Psoas muscle (tissue), 8 donors: ENCODE data around the gene SLC22A23. TPM values are rescaled to one million over a fixed set of nuclear protein-coding genes. Genes with fewer than 3 reads are reported as not detected.

ENCODE experiments used
- ATAC-seq, 4 donors: fragments of 200-7000 bp; cut with Tn5 transposase; one replicate each; pipeline ENCODE4 v1.9.1; 2020; ENCODE audit warnings: moderate library complexity in 3 of 4, mild to moderate bottlenecking in 2 of 4
- DNase-seq, 2 donors: peaks; one replicate each; pipeline ENCODE4 v3.0.0-alpha.2; 2020
- H3K27ac ChIP-seq: fragments of 200-600 bp; one replicate; pipeline ENCODE4 v1.8.0; 2022
- H3K27me3 ChIP-seq, 3 donors: fragments of 200-600 bp in 1 of 3; one replicate each; pipeline versions ENCODE4 v1.6.1 to v1.8.0; 2013 to 2022; ENCODE audit warnings: low read length in 2 of 3, mild to moderate bottlenecking in 2 of 3, moderate library complexity in 1 of 3; ENCODE audit not compliant: insufficient read depth in 3 of 3
- H3K36me3 ChIP-seq, 2 donors: fragments of 200-600 bp in 1 of 2; one replicate each; pipeline versions ENCODE4 v1.6.1 to v1.8.0; 2013 to 2022; ENCODE audit warnings: low read depth in 1 of 2, mild to moderate bottlenecking in 1 of 2, moderate library complexity in 1 of 2; ENCODE audit not compliant: insufficient read depth in 1 of 2
- H3K4me1 ChIP-seq: fragments of 200-600 bp; one replicate; pipeline ENCODE4 v1.8.0; 2022
- H3K4me3 ChIP-seq: fragments of 200-600 bp; one replicate; pipeline ENCODE4 v1.8.0; 2022; ENCODE audit warnings: mild to moderate bottlenecking
- H3K9me3 ChIP-seq: fragments of 200-600 bp; one replicate; pipeline ENCODE4 v1.8.0; 2022
- CTCF ChIP-seq: fragments of 200-600 bp; IDR thresholded peaks from one replicate; pipeline ENCODE4 v1.8.0; 2022; ENCODE audit warnings: antibody characterized with exemption
- WGBS, 3 donors: extraction: QIAGEN DNeasy Blood & Tissue Kit; methylation state at CpG; one replicate each; pipeline versions ENCODE4 v1.1.6 to v1.1.7; 2013; 5-methylcytosine and 5-hydroxymethylcytosine counted together
- intact Hi-C, 2 donors: fragments of 100-400 bp; cut with DNase I; formaldehyde crosslinking; loops; one replicate each; pipeline versions ENCODE4 v1.11.0 to v1.14.2; 2022
- polyA plus RNA-seq, 3 donors: library from polyadenylated mRNA; stranded (reverse); fragments of 200-250 nt; gene quantifications; one replicate each; pipeline ENCODE4 v1.2.3, GENCODE V29; 2013
- total RNA-seq, 4 donors: library from RNA; stranded (reverse); fragmentation: NEBNext Ultra II Directional in 2 of 4; extraction: Animal tissue kit (Norgen Biotek cat#: 25700) in 2 of 4; gene quantifications; one replicate each; pipeline versions ENCODE4 v1.2.1 to v1.2.4, GENCODE V29; 2021 to 2023
- donor health status: healthy with polysubstance abuse.
- donor health status: DM: no; HTN: no; CAD: no; lungs with moderate emphysema.
- donor health status: Bipolar disorder and iron deficiency.
- donor health status: healthy.
- donor health status: DM: yes; HTN: yes; CAD: no.
- donor health status: DM: no; HTN: no; CAD: no.
- donor health status: DM: no; HTN: no; CAD: no.
- donor health status: DM: yes; HTN: yes; CAD: no.

Gene SLC22A23
- total and polyA plus RNA-seq, 7 donors = 4.6 to 13.7 (median 8.7) TPM

GRCh38 chr6:3372912-3373554 lies 83.8 kb downstream of the SLC22A23 start:
- Histone ChIP-seq H3K36me3 (no peaks in the 10 kb centered on the region), H3K9me3 (no peaks in the 10 kb centered on the region), H3K4me1 (peaks cover 7% of the 10 kb centered on the region), H3K27ac (no peak overlapping the region), H3K27me3 (no peaks in the 10 kb centered on the region), H3K4me3 (no peak overlapping the region)
- no peak for TF ChIP-seq CTCF
- no peak for ATAC-seq
- 66 to 69% (median 68%) methylated on average over 6 of the region's 6 CpGs for WGBS, 3 donors
- no peak for DNase-seq
- intact Hi-C loops = loop anchor here in 1 of 2 donors (5.0 kb wide), 1 partner anchor 34 kb away; no protein-coding TSS in a partner anchor

GRCh38 chr6:3372184-3372846 lies 84.5 kb downstream of the SLC22A23 start:
- no peak for DNase-seq
- intact Hi-C loops = loop anchor here in 1 of 2 donors (5.0 kb wide), 1 partner anchor 35 kb away; no protein-coding TSS in a partner anchor
- no peak overlapping the region for H3K4me3 ChIP-seq
- no peaks in the 10 kb centered on the region for H3K36me3 ChIP-seq
- no peaks in the 10 kb centered on the region for H3K9me3 ChIP-seq
- no peaks in the 10 kb centered on the region for H3K27me3 ChIP-seq
- ATAC-seq = peak in 1 of 4 donors; percentile 23
- no peak overlapping the region for H3K27ac ChIP-seq
- H3K4me1 ChIP-seq = peaks cover 7% of the 10 kb centered on the region
- TF ChIP-seq CTCF = no peak
- 68 to 87% (median 77%) methylated on average over 12 of the region's 12 CpGs for WGBS, 3 donors

- no peak for TF ChIP-seq CTCF
- H3K36me3 ChIP-seq = no peaks in the 10 kb centered on the region
- no peaks in the 10 kb centered on the region for H3K27me3 ChIP-seq
- no peak for ATAC-seq
- H3K9me3 ChIP-seq = no peaks in the 10 kb centered on the region
- peaks cover 16% of the 10 kb centered on the region for H3K4me1 ChIP-seq
- DNase-seq = no peak
- intact Hi-C loops = loop anchor here in 1 of 2 donors (5.0 kb wide), 1 partner anchor 36 kb away; no protein-coding TSS in a partner anchor
- 94 to 97% (median 96%) methylated on average over 5 of the region's 5 CpGs for WGBS, 3 donors
- H3K27ac ChIP-seq = no peak overlapping the region
- no peak overlapping the region for H3K4me3 ChIP-seq
These were observed 85.5 kb downstream of the SLC22A23 start for GRCh38 chr6:3371222-3371949.

GRCh38 chr6:3370361-3371221 lies 86.3 kb downstream of the SLC22A23 start:
- 80 to 83% (median 81%) methylated on average over 15 of the region's 15 CpGs for WGBS, 3 donors
- Histone ChIP-seq H3K27me3 (no peaks in the 10 kb centered on the region), H3K36me3 (no peaks in the 10 kb centered on the region), H3K9me3 (no peaks in the 10 kb centered on the region), H3K4me3 (no peak overlapping the region), H3K27ac (no peak overlapping the region), H3K4me1 (peaks cover 17% of the 10 kb centered on the region)
- ATAC-seq = no peak
- DNase-seq = no peak
- TF ChIP-seq CTCF = no peak
- intact Hi-C loops = loop anchor here in 1 of 2 donors (5.0 kb wide), 1 partner anchor 37 kb away; no protein-coding TSS in a partner anchor
